ENCODE data around the gene SEMA4C.

The SEMA4C gene

GRCh38 chr2:96880891-96881273 lies 11.0 kb upstream of the SEMA4C start:
- H3K4me1 ChIP-seq (ENCODE audit: control insufficient read depth in 2 of 2, insufficient read depth in 2 of 2, low read length in 2 of 2), result no peaks in the 10 kb centered on the region
- no peak overlapping the region for H3K27ac ChIP-seq (ENCODE audit: low read depth in 2 of 2, low read length in 2 of 2)
- no peak overlapping the region for H3K4me3 ChIP-seq (ENCODE audit: low read length in 2 of 2)
- H3K36me3 ChIP-seq (ENCODE audit: control insufficient read depth in 2 of 2, insufficient read depth in 2 of 2, low read length in 2 of 2), result no peaks in the 10 kb centered on the region
- H3K9ac ChIP-seq (ENCODE audit: low read depth in 1 of 2, low read length in 2 of 2), result no peak overlapping the region
- no peaks in the 10 kb centered on the region for H3K9me3 ChIP-seq (ENCODE audit: control insufficient read depth in 2 of 2, low read length in 2 of 2)
- no peaks in the 10 kb centered on the region for H3K27me3 ChIP-seq (ENCODE audit: control insufficient read depth in 2 of 2, insufficient read depth in 2 of 2, low read length in 2 of 2)

- H3K9ac ChIP-seq (ENCODE audit: low read depth in 1 of 2, low read length in 2 of 2), result no peak overlapping the region
- no peak overlapping the region for H3K27ac ChIP-seq (ENCODE audit: low read depth in 2 of 2, low read length in 2 of 2)
- H3K4me3 ChIP-seq (ENCODE audit: low read length in 2 of 2), result no peak overlapping the region
- H3K36me3 ChIP-seq (ENCODE audit: control insufficient read depth in 2 of 2, insufficient read depth in 2 of 2, low read length in 2 of 2), result no peaks in the 10 kb centered on the region
- H3K9me3 ChIP-seq (ENCODE audit: control insufficient read depth in 2 of 2, low read length in 2 of 2), result no peaks in the 10 kb centered on the region
- no peaks in the 10 kb centered on the region for H3K27me3 ChIP-seq (ENCODE audit: control insufficient read depth in 2 of 2, insufficient read depth in 2 of 2, low read length in 2 of 2)
- peaks cover 0 to 4% of the 10 kb centered on the region in 2 donors for H3K4me1 ChIP-seq (ENCODE audit: control insufficient read depth in 2 of 2, insufficient read depth in 2 of 2, low read length in 2 of 2)
These were observed 9.7 kb upstream of the SEMA4C start for GRCh38 chr2:96879545-96880040.

- Histone ChIP-seq H3K4me3 (ENCODE audit: low read length in 2 of 2) (no peak overlapping the region), H3K36me3 (ENCODE audit: control insufficient read depth in 2 of 2, insufficient read depth in 2 of 2, low read length in 2 of 2) (no peaks in the 10 kb centered on the region), H3K27ac (ENCODE audit: low read depth in 2 of 2, low read length in 2 of 2) (no peak overlapping the region), H3K9ac (ENCODE audit: low read depth in 1 of 2, low read length in 2 of 2) (no peak overlapping the region), H3K9me3 (ENCODE audit: control insufficient read depth in 2 of 2, low read length in 2 of 2) (no peaks in the 10 kb centered on the region), H3K27me3 (ENCODE audit: control insufficient read depth in 2 of 2, insufficient read depth in 2 of 2, low read length in 2 of 2) (no peaks in the 10 kb centered on the region), H3K4me1 (ENCODE audit: control insufficient read depth in 2 of 2, insufficient read depth in 2 of 2, low read length in 2 of 2) (peaks cover 0 to 10% of the 10 kb centered on the region in 2 donors)
These were observed 9.1 kb upstream of the SEMA4C start for GRCh38 chr2:96878796-96879544.

GRCh38 chr2:96878171-96878570 lies 8.3 kb upstream of the SEMA4C start:
- H3K27ac ChIP-seq (ENCODE audit: low read depth in 2 of 2, low read length in 2 of 2), result no peak overlapping the region
- no peak overlapping the region for H3K9ac ChIP-seq (ENCODE audit: low read depth in 1 of 2, low read length in 2 of 2)
- H3K4me1 ChIP-seq (ENCODE audit: control insufficient read depth in 2 of 2, insufficient read depth in 2 of 2, low read length in 2 of 2), result peaks cover 0 to 15% of the 10 kb centered on the region in 2 donors

GRCh38 chr2:96877631-96878092 lies 7.8 kb upstream of the SEMA4C start:
- Histone ChIP-seq H3K27ac (ENCODE audit: low read depth in 2 of 2, low read length in 2 of 2) (no peak overlapping the region), H3K4me3 (ENCODE audit: low read length in 2 of 2) (no peak overlapping the region), H3K9ac (ENCODE audit: low read depth in 1 of 2, low read length in 2 of 2) (no peak overlapping the region), H3K27me3 (ENCODE audit: control insufficient read depth in 2 of 2, insufficient read depth in 2 of 2, low read length in 2 of 2) (no peaks in the 10 kb centered on the region), H3K9me3 (ENCODE audit: control insufficient read depth in 2 of 2, low read length in 2 of 2) (no peaks in the 10 kb centered on the region), H3K36me3 (ENCODE audit: control insufficient read depth in 2 of 2, insufficient read depth in 2 of 2, low read length in 2 of 2) (no peaks in the 10 kb centered on the region), H3K4me1 (ENCODE audit: control insufficient read depth in 2 of 2, insufficient read depth in 2 of 2, low read length in 2 of 2) (peaks cover 0 to 15% of the 10 kb centered on the region in 2 donors)

More at GRCh38 chr2:96878171-96878570, 8.3 kb upstream of the SEMA4C start:
- no peaks in the 10 kb centered on the region for H3K9me3 ChIP-seq (ENCODE audit: control insufficient read depth in 2 of 2, low read length in 2 of 2)
- H3K36me3 ChIP-seq (ENCODE audit: control insufficient read depth in 2 of 2, insufficient read depth in 2 of 2, low read length in 2 of 2), result no peaks in the 10 kb centered on the region
- no peak overlapping the region for H3K4me3 ChIP-seq (ENCODE audit: low read length in 2 of 2)
- no peaks in the 10 kb centered on the region for H3K27me3 ChIP-seq (ENCODE audit: control insufficient read depth in 2 of 2, insufficient read depth in 2 of 2, low read length in 2 of 2)

- Histone ChIP-seq H3K27ac (ENCODE audit: low read depth in 2 of 2, low read length in 2 of 2) (no peak overlapping the region), H3K27me3 (ENCODE audit: control insufficient read depth in 2 of 2, insufficient read depth in 2 of 2, low read length in 2 of 2) (no peaks in the 10 kb centered on the region), H3K4me1 (ENCODE audit: control insufficient read depth in 2 of 2, insufficient read depth in 2 of 2, low read length in 2 of 2) (peaks cover 0 to 15% of the 10 kb centered on the region in 2 donors), H3K9me3 (ENCODE audit: control insufficient read depth in 2 of 2, low read length in 2 of 2) (no peaks in the 10 kb centered on the region), H3K4me3 (ENCODE audit: low read length in 2 of 2) (no peak overlapping the region), H3K9ac (ENCODE audit: low read depth in 1 of 2, low read length in 2 of 2) (no peak overlapping the region), H3K36me3 (ENCODE audit: control insufficient read depth in 2 of 2, insufficient read depth in 2 of 2, low read length in 2 of 2) (no peaks in the 10 kb centered on the region)
These were observed 7.2 kb upstream of the SEMA4C start for GRCh38 chr2:96877042-96877451.

- Histone ChIP-seq H3K4me3 (ENCODE audit: low read length in 2 of 2) (no peak overlapping the region), H3K36me3 (ENCODE audit: control insufficient read depth in 2 of 2, insufficient read depth in 2 of 2, low read length in 2 of 2) (no peaks in the 10 kb centered on the region), H3K27ac (ENCODE audit: low read depth in 2 of 2, low read length in 2 of 2) (no peak overlapping the region), H3K9ac (ENCODE audit: low read depth in 1 of 2, low read length in 2 of 2) (no peak overlapping the region), H3K4me1 (ENCODE audit: control insufficient read depth in 2 of 2, insufficient read depth in 2 of 2, low read length in 2 of 2) (peaks cover 0 to 15% of the 10 kb centered on the region in 2 donors), H3K27me3 (ENCODE audit: control insufficient read depth in 2 of 2, insufficient read depth in 2 of 2, low read length in 2 of 2) (no peaks in the 10 kb centered on the region), H3K9me3 (ENCODE audit: control insufficient read depth in 2 of 2, low read length in 2 of 2) (no peaks in the 10 kb centered on the region)
These were observed 6.6 kb upstream of the SEMA4C start for GRCh38 chr2:96876269-96877041.

- H3K36me3 ChIP-seq (ENCODE audit: control insufficient read depth in 2 of 2, insufficient read depth in 2 of 2, low read length in 2 of 2), result no peaks in the 10 kb centered on the region
- no peak overlapping the region for H3K4me3 ChIP-seq (ENCODE audit: low read length in 2 of 2)
- no peaks in the 10 kb centered on the region for H3K9me3 ChIP-seq (ENCODE audit: control insufficient read depth in 2 of 2, low read length in 2 of 2)
- peaks cover 2 to 21% of the 10 kb centered on the region in 2 donors for H3K4me1 ChIP-seq (ENCODE audit: control insufficient read depth in 2 of 2, insufficient read depth in 2 of 2, low read length in 2 of 2)
- no peak overlapping the region for H3K9ac ChIP-seq (ENCODE audit: low read depth in 1 of 2, low read length in 2 of 2)
- H3K27me3 ChIP-seq (ENCODE audit: control insufficient read depth in 2 of 2, insufficient read depth in 2 of 2, low read length in 2 of 2), result no peaks in the 10 kb centered on the region
- H3K27ac ChIP-seq (ENCODE audit: low read depth in 2 of 2, low read length in 2 of 2), result peak overlapping the region in 1 of 2 donors; percentile 0
These were observed 5.8 kb upstream of the SEMA4C start for GRCh38 chr2:96875498-96876268.

GRCh38 chr2:96874198-96874831 lies 4.4 kb upstream of the SEMA4C start:
- H3K27ac ChIP-seq (ENCODE audit: low read depth in 2 of 2, low read length in 2 of 2), result no peak overlapping the region
- no peaks in the 10 kb centered on the region for H3K27me3 ChIP-seq (ENCODE audit: control insufficient read depth in 2 of 2, insufficient read depth in 2 of 2, low read length in 2 of 2)
- H3K36me3 ChIP-seq (ENCODE audit: control insufficient read depth in 2 of 2, insufficient read depth in 2 of 2, low read length in 2 of 2), result no peaks in the 10 kb centered on the region
- no peak overlapping the region for H3K4me3 ChIP-seq (ENCODE audit: low read length in 2 of 2)
- H3K9me3 ChIP-seq (ENCODE audit: control insufficient read depth in 2 of 2, low read length in 2 of 2), result no peaks in the 10 kb centered on the region
- H3K4me1 ChIP-seq (ENCODE audit: control insufficient read depth in 2 of 2, insufficient read depth in 2 of 2, low read length in 2 of 2), result peaks cover 6 to 25% of the 10 kb centered on the region in 2 donors
- H3K9ac ChIP-seq (ENCODE audit: low read depth in 1 of 2, low read length in 2 of 2), result no peak overlapping the region
